ENCODE measurements around the gene MCMBP. TPM values are rescaled to one million over a fixed set of nuclear protein-coding genes. Genes with fewer than 3 reads are reported as not detected.

The MCMBP gene
- total RNA-seq, 1 donor from 2014 or later = 53.0 TPM

GRCh38 chr10:119849944-119850343, 22.7 kb downstream of the MCMBP start:
- intact Hi-C loops (cut with DNase I) = loop anchor here (10.0 kb wide), 1 partner anchor 95 kb away; no protein-coding TSS in a partner anchor
- Histone ChIP-seq H3K36me3 (peaks cover 0 to 73% of the 10 kb centered on the region in 2 donors), H3K27ac (no peak overlapping the region), H3K27me3 (no peaks in the 10 kb centered on the region), H3K9me3 (no peaks in the 10 kb centered on the region), H3K4me3 (no peak overlapping the region), H3K4me1 (no peaks in the 10 kb centered on the region)
- TF ChIP-seq, protein P1, sequence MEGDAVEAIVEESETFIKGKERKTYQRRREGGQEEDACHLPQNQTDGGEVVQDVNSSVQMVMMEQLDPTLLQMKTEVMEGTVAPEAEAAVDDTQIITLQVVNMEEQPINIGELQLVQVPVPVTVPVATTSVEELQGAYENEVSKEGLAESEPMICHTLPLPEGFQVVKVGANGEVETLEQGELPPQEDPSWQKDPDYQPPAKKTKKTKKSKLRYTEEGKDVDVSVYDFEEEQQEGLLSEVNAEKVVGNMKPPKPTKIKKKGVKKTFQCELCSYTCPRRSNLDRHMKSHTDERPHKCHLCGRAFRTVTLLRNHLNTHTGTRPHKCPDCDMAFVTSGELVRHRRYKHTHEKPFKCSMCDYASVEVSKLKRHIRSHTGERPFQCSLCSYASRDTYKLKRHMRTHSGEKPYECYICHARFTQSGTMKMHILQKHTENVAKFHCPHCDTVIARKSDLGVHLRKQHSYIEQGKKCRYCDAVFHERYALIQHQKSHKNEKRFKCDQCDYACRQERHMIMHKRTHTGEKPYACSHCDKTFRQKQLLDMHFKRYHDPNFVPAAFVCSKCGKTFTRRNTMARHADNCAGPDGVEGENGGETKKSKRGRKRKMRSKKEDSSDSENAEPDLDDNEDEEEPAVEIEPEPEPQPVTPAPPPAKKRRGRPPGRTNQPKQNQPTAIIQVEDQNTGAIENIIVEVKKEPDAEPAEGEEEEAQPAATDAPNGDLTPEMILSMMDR (IDR thresholded peaks at IDR 0.05) = no peak
- TF ChIP-seq POLR2A (IDR thresholded peaks at IDR 0.05) (no peak), POLR2AphosphoS5 (IDR thresholded peaks at IDR 0.05; ENCODE audit: insufficient read depth in 1 of 2, low read depth in 1 of 2) (no peak)
- DNase-seq (ENCODE audit: extremely low spot score in 2 of 2) = no peak

GRCh38 chr10:119849031-119849789, 23.4 kb downstream of the MCMBP start:
- H3K36me3 ChIP-seq = peaks cover 0 to 75% of the 10 kb centered on the region in 2 donors
- intact Hi-C loops (cut with DNase I) = no loop called here
- no peak for TF ChIP-seq POLR2A (IDR thresholded peaks at IDR 0.05)
- no peak for TF ChIP-seq POLR2AphosphoS5 (IDR thresholded peaks at IDR 0.05; ENCODE audit: insufficient read depth in 1 of 2, low read depth in 1 of 2)
- TF ChIP-seq, protein P1 (IDR thresholded peaks at IDR 0.05) = no peak

DNA sequence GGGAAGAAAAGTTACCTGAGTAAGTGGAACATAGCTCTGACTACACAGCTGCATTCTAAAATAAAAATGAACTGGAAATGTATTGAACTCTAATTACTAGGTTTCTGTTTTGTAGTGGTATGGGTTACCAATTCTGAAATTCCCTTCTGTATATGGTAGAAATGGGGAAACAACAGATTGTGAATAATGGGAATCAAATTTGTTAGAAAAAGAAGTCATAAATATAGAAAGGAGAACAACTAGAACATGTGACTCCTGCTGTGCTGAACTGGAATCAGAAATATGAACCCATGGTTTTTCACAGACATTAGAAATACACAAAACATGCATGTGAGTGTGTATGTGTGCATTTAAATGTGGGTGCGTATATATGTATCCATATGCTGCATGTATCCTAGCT, 27.0 kb downstream of the MCMBP start:
- Histone ChIP-seq H3K4me3 (no peak overlapping the region), H3K27ac (no peak overlapping the region), H3K9me3 (no peaks in the 10 kb centered on the region), H3K27me3 (no peaks in the 10 kb centered on the region), H3K36me3 (peaks cover 0 to 89% of the 10 kb centered on the region in 2 donors), H3K4me1 (no peaks in the 10 kb centered on the region)
- no peak for DNase-seq (ENCODE audit: extremely low spot score in 2 of 2)
- no peak for TF ChIP-seq POLR2AphosphoS5 (IDR thresholded peaks at IDR 0.05; ENCODE audit: insufficient read depth in 1 of 2, low read depth in 1 of 2)
- no peak for TF ChIP-seq POLR2A (IDR thresholded peaks at IDR 0.05)
- TF ChIP-seq, protein P1 (IDR thresholded peaks at IDR 0.05) = no peak
- intact Hi-C loops (cut with DNase I) = no loop called here

More at GRCh38 chr10:119849031-119849789, 23.4 kb downstream of the MCMBP start:
- H3K27ac ChIP-seq = no peak overlapping the region
- H3K4me3 ChIP-seq = no peak overlapping the region
- no peak for DNase-seq (ENCODE audit: extremely low spot score in 2 of 2)
- no peaks in the 10 kb centered on the region for H3K9me3 ChIP-seq
- no peaks in the 10 kb centered on the region for H3K27me3 ChIP-seq
- H3K4me1 ChIP-seq = no peaks in the 10 kb centered on the region

DNA sequence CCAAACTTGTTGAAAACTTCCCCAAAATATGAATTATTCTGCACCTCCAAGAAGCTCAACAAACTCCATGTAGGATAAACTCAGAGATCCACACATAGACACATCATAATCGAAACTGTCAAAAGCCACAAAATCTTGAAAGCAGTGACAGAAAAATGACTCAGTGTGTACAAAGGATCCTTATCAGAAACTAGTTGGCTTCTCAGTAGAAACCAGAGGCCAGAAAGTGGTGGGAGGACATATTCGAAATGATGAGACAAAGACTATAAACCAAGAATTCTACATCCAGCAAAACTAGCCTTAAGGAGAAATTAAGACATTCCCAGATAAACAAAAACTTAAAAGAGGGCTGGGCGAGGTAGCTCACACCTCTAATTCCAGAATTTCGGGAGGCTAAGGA, 38.5 kb downstream of the MCMBP start:
- Histone ChIP-seq H3K4me1 (no peaks in the 10 kb centered on the region), H3K9me3 (no peaks in the 10 kb centered on the region), H3K27ac (no peak overlapping the region), H3K27me3 (no peaks in the 10 kb centered on the region), H3K4me3 (no peak overlapping the region), H3K36me3 (peaks cover 4 to 81% of the 10 kb centered on the region in 2 donors)
- no peak for TF ChIP-seq POLR2A (IDR thresholded peaks at IDR 0.05)
- TF ChIP-seq, protein P1 (IDR thresholded peaks at IDR 0.05) = no peak
- TF ChIP-seq POLR2AphosphoS5 (IDR thresholded peaks at IDR 0.05; ENCODE audit: insufficient read depth in 1 of 2, low read depth in 1 of 2) = no peak
- intact Hi-C loops (cut with DNase I) = no loop called here
- no peak for DNase-seq (ENCODE audit: extremely low spot score in 2 of 2)

DNA sequence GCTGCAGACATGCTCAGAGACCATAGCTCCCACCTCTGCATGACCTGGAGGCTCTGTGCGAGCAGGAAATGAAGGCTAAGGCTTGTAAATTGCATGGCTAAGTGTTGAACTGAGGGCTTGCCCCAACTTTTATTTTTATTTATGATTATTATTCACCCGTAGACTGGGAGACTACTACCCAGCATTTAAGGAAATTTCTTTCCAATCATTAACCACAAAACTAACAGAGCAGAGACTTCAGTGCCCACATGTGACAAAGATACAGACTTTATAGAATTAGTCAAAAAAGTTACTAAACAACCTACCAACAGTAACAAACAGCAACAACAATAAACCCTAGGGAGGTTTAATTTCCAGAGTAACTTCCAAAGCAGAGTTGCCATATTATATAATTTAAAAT, 39.7 kb downstream of the MCMBP start:
- Histone ChIP-seq H3K27ac (no peak overlapping the region), H3K9me3 (no peaks in the 10 kb centered on the region), H3K36me3 (peaks cover 0 to 69% of the 10 kb centered on the region in 2 donors), H3K4me3 (no peak overlapping the region), H3K27me3 (no peaks in the 10 kb centered on the region), H3K4me1 (no peaks in the 10 kb centered on the region)
- DNase-seq (ENCODE audit: extremely low spot score in 2 of 2) = no peak
- no peak for TF ChIP-seq POLR2A (IDR thresholded peaks at IDR 0.05)
- TF ChIP-seq POLR2AphosphoS5 (IDR thresholded peaks at IDR 0.05; ENCODE audit: insufficient read depth in 1 of 2, low read depth in 1 of 2) = no peak
- TF ChIP-seq, protein P1 (IDR thresholded peaks at IDR 0.05) = no peak
- intact Hi-C loops (cut with DNase I) = no loop called here

Data from vagina (tissue), 2 donors.